ENCODE data around the gene PARVA.
"Not testable (repeated sequence)": the region's sequence is repeated elsewhere in the genome, so short reads cannot be mapped to it uniquely, and the experiment has no call there.

Gene PARVA

GRCh38 chr11:12506404-12506921, 129.1 kb downstream of the PARVA start:
- no peak for DNase-seq

GRCh38 chr11:12507391-12507790, 130.0 kb downstream of the PARVA start:
- no peak for DNase-seq

- peak in 1 of 2 experiments; percentile 27 for DNase-seq
Measured at GRCh38 chr11:12508151-12508751, 130.9 kb downstream of the PARVA start.

GRCh38 chr11:12509371-12509770, 132.0 kb downstream of the PARVA start:
- no peak for DNase-seq

DNA sequence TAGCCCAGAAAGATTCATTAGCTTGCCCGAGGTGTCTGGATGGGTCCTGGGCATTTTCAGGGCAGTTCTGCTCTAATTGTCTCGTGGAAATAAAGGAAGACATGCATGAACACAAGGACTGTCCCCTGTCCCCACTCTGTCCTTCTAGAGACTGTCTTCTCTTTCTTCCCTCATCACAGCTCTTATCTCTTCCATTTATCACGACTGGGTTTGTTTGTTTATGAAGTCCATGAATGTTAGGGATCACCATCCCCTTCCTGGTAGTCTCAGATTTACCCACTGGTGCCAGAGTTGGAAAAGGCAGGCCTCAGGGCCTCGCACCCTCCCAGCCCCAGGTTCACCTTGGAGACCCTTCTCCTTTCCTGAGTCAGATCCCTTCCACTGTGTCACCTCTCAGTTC, 134.8 kb downstream of the PARVA start:
- DNase-seq, result no peak

DNA sequence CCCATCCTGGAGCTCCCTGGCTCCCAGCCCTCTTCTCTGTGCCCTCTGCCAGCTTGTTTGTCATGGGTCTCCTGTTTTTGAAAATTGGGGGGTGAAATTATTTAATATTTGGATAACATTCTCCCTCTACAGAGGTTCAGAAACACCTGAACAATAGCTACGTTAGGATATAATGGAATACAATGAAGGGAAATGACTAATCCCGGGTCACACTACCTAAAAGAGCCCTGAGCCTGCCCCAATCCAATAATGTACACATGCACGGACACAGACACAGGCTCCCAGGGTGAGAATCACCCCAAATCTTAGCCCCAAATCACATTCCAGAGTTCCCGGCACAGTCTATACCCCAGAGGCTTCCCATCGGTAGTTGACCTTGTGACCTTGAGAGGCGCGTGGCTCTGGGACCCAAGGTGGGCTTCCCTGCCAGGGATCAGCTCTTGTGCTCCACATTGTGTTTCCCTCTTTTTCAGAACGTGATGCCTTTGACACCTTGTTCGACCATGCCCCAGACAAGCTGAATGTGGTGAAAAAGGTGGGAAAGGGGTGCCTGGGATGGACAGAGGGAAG, 135.5 kb downstream of the PARVA start:
- DNase-seq, result no peak

- DNase-seq, result no peak
Measured at GRCh38 chr11:12516387-12517105, 139.2 kb downstream of the PARVA start.

DNA sequence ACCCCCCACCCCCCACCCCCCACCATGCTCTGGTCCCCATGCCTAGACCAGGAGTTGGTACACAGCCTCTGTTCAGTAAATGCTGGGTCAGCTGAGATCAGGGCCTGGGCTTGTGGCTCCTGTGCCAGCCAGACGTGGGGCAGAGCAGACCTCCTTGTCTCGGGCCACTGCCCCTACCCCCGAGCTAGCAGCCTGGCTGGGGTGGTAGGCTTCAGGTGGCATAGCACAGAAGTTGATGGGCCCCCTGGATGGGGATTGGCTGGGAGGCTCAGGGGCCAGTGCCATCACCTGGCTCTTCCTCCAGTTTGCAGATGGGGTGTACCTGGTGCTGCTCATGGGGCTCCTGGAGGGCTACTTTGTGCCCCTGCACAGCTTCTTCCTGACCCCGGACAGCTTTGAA, 139.9 kb downstream of the PARVA start:
- DNase-seq, result no peak

GRCh38 chr11:12517741-12518140, 140.4 kb downstream of the PARVA start:
- DNase-seq, result no peak

- DNase-seq, result peak in 1 of 2 experiments; percentile 15
Measured at GRCh38 chr11:12518606-12519385, 141.4 kb downstream of the PARVA start.

DNA sequence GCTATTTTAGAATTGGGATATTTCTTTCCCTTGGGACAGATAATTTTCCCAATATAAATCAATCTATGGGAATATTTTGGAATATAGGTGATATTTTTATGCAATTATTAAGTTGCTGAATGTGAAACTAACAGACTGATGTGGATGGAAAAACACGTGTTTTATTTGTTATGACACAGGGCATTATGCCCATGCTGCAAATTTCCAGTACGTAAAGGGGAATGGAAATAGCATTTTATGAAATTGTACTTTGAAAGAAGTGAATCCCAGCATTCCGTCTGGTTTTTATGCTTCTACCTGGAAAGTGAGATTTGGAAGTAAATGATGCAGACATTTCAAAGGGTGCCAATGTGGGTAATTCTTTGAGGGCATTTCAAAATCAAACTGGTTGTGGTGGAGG, 142.7 kb downstream of the PARVA start:
- DNase-seq, result no peak

- DNase-seq, result not testable (repeated sequence)
Measured at GRCh38 chr11:12520576-12520975, 143.2 kb downstream of the PARVA start.

GRCh38 chr11:12523180-12523924, 146.0 kb downstream of the PARVA start:
- no peak for DNase-seq

- DNase-seq, result no peak
Measured at GRCh38 chr11:12524865-12525264, 147.5 kb downstream of the PARVA start.

DNA sequence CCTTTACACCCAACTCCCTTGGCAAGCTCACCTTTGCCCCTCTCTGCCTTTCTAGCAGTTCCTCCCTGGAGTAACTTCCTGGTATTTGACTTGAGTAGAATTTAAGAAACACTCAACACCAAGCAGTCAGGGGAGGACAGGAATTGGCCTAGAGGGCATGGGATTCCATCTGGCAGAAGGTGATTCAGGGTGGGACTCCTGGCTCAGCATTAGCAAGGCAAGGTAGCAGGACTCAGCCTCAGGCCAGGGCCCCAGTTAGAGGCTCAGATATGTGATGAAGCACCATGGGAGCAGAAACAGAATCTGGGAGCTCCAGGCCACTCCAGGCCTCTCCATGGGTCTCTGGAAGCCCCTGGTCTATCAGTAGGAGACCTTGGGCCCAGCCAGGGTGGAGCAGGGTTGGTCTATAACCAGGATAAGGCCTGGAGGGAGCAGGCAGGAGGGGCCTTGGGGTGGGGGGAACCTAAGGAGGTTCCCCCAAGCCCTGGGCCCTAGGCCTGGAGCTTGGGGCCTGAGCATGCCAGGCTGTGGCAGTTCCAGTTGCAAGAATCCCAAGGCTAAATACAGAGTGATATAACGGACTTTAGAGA, 148.2 kb downstream of the PARVA start:
- DNase-seq, result no peak

DNA sequence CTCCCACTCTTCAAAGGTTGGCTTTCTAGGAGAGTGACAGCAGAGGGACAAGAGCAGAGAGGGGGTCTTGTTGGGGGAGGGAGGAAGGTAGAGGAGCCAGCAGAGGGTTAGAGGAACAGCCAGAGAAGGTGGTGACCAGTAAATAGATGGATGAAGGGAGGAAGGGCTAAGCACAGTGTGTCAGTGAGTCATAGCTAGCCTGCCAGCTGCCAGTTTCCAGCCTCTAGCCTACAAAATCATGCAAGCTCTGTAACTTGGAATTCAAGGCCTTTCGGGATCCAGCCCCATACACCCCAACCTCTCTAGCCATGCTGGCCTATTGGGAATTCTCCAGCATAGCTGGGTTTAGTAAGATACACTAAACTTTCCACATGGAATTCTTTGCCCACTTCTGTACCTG, 149.4 kb downstream of the PARVA start:
- peak in 1 of 2 experiments; percentile 42 for DNase-seq

DNA sequence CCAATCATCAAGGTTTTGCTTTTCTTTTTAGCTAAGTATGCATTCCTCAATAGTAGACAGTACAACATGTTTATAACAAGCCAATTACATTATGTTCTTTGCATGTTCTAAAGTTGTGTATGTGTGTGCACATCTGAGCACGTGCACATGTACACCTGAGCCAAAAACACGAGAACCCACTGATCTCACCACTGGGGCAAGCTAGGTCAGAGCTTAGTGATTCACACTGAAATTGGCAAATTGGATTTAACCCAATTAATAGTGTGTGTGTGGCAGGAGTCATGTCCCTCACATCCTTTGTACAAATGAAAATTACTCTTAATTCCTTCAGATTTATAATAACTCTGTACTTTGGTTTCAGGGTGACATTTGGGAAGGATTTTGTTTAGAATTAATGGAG, 151.1 kb downstream of the PARVA start:
- DNase-seq, result no peak

- DNase-seq, result no peak
Measured at GRCh38 chr11:12529041-12529440, 151.7 kb downstream of the PARVA start.

GRCh38 chr11:12529793-12530192, 152.4 kb downstream of the PARVA start:
- DNase-seq, result no peak

DNA sequence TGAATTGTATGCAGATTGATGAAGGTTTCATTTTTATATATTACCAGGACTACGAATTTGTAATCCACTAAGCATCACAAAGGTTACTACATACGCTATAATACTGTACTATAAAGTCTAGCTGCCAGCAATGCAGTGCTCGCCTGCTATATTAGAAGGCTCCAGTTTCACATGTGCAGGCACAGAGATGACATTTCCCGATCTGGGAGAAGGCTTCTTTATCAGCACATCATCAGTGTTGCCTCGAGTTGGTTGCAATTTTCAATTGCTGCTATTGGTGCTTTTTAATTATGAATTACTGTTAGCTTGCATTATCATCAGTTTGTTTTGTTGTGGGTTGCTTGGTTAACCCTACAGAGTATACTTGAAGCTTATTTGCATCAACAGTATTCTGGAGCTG, 153.6 kb downstream of the PARVA start:
- DNase-seq, result no peak

DNA sequence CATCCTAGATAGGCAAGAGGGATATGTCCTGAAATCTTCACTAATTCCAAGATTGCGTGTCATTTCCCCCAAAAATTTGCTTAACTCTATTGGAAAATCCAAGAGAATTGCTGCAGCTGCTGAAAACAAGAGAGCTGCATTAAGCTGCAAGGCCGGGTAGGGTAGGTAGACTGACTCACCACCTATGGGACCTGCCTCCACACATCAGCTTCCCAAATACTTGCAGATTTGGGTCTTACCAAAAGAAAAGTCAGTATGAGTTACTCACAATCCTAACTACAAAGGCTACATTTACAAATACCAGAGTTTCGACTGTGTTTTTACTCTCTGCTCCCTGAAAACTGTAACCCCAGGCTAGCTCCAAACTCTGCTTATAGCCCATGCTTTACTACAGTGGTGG, 154.3 kb downstream of the PARVA start:
- DNase-seq, result no peak

- no peak for DNase-seq
Measured at GRCh38 chr11:12532580-12532979, 155.2 kb downstream of the PARVA start.
